AG08396 (cell line): ENCODE data around the gene SLC12A7.
"Not testable (repeated sequence)": the region's sequence is repeated elsewhere in the genome, so short reads cannot be mapped to it uniquely, and the experiment has no call there.

Source experiments
- DNase-seq: peaks from one replicate; pipeline ENCODE4 v3.0.0; 2012; ENCODE audit warnings: low spot score, mixed read lengths

The SLC12A7 gene

DNA sequence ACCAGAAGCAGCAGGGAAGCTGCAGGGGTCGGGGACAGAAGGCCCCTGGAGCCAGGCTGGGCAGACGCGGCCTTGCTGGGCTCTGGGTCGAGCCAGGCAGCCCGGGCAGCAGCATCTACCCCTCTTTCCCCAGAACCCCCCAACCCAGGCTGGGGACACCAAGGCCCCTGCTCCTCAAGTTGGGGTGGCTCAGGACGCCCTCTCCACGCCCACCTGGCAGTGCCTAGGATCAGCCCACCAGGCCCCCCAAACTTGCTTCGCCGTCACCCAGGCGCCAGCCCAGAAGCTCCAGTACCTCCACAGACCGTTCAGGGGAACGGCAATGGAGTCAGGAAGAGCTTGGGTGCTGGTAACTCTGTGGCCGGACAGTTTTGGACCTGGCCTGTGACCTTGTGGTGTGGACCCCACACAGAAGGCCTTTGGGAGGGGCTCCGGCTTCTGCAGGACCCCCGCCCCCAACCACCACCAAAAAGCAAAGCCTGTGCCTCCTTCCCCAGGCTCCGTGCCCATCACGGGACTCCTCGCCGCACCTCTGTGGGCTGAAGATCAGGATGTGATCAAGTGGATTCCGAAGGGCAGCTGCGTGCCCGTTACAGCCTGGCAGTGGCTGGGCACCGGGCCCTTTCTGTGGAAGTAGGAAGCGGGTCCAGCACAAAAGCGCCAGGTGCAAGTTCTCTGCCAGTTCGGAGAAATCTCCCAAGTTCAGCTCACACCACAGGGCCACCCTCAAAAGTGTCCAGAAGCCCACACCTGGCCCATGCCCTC lies 2.1 kb downstream of the SLC12A7 start:
- DNase-seq, result no peak

DNA sequence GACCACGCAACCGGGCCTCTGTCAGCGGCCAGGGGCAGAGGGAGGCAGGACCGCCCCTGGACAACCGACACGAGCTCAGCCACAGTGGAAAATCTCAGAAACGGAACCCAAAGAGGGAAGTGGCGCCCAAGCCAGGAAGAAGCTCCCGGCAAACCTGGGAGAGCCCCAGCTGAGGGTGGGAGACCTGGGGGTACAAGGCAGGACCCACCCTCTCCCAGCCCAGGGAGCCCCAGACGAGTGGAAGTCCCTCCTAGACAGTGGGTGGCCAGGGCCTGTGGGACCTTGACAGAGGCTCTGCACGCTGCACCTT lies 3.0 kb downstream of the SLC12A7 start:
- DNase-seq, result no peak

DNA sequence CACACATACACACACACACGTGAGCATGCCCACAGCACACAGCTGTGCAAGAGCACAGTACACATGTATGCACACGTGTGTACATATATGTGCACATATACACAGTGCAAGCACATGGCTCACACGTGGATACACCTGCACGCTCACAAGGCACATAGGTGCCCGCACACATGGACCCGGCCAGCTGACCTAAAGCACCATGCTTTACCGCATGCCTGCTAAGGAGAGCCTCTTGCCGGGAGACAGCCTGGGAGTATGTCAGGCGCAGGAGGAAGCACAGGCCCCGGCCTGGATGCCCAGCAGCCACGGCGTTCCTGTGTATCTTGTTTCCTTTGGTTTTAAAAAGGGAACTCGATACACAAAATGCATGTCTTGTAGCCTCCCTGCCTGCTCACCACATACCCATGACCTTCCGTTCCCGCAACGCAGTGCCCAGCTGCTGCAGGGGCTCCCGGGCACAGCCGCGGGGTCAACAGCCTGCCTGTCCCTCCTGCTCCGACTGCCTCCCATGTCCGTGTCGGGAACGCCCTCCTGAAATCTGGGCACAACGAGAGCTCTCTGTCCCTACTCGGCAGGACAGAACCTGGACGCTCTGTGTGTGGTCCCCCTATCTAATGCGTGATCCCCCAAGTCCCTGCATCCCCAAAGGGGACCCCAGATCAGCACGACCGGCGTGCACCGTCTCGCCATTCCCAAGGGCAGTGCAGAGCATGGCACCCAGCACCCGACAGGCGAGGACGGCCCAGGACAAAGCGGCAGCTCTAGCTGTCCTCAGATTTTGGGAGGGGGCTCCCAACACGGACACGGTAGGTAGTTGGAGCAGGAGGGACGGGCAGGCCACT lies 3.6 kb downstream of the SLC12A7 start:
- DNase-seq, result no peak

DNA sequence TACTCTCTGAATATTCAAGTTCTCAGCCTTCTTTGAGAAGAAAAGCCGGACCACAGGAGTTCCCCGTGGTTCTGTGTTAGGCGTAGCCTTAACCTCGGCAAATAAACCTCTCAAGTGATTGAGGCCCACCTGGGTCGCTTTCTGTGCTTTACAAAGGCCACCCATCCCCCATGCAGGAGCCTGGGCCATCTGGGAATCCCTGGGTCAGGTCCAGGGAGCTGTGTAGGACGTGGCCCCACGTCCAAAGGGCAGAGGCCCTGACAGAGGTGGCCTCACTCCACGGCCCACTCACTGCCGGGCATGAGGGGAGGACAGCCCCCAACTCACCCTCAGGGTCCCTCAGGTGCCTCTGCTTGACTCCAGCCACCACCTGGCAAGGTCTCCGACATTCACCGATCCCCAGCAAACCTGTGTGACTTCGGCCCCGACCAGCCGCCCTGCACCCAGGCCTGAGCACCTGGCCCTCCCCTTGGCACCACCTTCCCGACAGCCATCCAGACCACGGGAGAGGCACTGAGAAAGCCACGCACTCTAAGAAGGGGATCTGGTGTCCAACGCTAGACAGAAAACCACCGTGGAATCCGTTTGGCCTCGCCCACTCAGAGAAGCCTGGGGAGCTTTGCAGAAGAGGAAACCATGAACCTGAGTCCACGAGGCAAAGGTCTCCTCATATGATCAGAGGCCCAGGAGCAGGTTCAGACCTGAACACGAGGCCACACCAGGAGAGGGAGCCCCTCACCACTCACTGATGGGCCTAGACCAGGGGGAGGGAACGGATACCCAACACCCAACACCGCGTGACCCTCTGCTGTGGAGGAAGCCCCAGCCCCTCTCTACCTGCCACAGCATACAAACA lies 4.5 kb downstream of the SLC12A7 start:
- DNase-seq, result no peak

DNA sequence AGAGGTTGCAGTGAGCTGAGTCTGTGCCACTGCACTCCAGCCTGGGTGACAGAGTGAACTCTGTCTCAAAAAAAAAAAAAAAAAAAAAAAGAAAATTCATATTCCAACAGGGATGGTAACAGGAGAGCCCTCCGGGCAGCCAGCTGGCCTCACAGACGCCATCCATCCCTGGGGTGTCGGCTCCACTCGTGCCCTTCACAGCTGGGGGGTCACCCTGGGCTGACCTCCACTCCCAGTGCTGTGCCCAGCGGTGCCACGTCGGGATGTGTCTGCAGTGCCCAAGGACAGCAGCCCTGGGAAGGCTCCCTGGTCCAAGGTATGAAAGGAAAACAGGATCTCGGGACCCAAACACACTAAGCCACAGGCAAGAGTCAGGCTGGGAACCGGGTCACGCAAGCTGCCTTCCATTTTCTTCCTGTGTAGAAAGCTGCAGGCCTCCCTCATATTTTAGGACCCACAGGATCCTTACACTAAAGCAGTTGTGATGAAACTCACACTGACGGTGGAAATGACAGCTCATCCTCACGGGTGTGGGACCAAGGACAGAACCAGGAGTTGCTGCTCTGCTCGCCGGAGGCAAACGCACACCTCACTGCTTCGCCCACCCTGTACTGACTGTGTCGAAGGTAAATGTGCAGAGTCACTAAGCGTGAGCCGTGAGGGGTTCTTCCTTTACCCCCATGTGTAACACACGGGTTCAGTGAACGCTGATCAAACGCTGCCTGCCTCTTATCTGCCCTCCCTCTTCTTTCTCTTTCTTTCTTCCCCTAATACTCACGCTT lies 5.3 kb downstream of the SLC12A7 start:
- DNase-seq, result no peak

DNA sequence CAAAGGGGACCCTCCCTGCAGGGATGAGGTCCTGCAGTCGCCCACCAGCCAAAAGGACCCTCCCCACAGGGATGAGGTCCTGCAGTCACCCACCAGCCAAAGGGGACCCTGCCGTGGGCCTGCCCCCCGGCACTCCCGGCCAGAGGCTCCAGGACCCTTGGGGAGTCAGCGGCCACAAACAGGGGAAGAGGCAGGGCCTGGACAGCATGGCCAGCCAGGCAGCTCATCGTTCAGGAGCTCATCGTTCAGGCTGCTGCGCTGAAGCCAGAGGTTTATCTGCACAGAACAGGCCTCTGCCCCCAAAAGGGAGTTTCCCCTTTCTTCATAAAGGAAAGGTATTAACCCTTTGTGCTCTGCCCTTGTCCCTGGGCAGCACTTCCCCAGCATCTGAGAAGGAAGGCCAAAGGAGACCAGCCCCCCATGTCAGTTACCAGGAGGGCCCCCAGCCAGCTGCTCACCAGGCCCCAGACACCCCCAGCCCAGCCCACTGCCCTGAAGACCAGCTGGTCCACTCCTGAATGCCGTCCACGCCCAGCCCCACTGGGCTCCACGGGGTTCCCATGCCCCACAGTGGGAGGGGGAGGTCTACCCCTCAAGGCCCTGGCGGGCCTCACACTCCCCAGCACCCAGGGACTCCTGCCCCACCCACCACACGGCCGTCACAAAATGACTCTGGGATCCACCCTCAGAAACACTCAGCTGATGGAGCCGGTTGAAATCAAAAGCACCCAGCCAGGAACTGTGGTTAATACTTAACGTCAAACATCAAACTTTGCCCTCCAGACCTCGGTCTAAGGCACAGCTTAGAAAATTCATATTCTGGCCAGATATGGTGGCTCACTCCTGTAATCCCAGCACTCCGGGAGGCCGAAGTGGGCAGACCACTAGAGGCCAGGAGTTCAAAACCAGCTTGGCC lies 6.3 kb downstream of the SLC12A7 start:
- DNase-seq, result no peak

DNA sequence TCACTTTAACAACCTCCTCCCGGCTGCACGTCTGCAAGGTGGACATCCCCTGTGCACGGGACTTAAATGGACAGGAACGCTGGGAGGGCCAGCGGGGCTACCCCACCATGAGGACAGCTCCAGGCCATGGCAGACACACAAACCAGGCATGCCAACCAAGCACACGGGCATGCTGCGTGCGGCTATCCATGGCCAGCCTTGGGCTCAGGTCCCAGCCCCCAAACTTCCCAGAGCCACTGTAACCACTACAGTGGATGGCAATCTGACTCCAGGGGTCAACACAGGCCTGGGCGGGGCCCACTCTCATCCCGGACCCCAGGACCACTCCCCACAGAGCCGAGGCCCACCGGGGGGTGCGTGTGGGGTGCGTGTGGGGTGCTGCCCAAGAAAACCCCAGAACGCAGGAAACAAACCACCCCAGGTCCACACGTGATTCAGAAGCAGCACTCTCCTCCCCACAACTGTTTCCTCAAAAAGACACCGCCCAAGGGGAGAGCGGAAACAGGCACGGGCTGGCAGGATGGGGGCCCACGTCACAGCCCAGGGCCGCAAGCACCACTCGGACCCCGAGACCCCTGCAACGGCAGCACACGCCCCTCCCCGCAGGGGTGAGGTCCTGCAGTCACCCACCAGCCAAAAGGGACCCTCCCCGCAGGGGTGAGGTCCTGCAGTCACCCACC lies 7.4 kb downstream of the SLC12A7 start:
- DNase-seq, result no peak

DNA sequence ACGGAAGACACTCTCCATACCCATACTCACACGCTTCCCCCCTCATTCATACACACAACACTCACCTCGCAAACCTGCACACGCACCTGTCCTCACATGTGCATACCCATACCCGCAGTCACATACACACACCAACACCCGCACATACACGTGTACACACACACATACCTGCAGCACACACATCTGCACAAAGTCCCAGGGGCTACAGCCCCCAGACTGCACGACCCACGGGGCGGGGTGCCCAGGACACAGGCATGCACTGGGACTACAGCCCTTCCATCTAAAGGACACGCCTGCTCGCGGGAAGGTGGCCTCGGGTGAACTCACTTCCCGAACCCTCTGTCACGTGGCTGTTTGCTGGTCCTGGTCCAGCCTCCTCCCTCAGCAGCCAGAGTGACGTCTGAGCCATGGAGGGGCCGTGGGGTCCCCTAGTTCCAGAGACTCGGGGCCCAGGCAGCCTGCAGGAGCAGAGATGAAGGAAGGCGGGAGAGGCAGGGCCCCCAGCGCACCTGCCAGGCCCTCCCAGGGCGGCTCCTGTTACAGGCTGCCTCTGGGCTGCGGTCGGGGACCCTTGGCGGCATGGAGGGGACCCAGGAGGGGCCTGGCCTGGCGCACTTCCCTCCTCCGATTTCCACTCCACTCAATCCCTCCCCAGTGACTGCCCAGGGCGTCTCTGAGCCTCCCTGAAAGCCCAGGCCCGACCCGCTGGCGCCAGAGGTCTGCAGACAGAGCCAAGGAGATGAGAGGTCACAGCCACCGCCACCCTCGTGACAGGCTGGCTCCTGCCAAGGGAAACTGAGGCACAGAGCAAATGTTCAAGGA lies 8.1 kb downstream of the SLC12A7 start:
- peak; percentile 65 for DNase-seq

DNA sequence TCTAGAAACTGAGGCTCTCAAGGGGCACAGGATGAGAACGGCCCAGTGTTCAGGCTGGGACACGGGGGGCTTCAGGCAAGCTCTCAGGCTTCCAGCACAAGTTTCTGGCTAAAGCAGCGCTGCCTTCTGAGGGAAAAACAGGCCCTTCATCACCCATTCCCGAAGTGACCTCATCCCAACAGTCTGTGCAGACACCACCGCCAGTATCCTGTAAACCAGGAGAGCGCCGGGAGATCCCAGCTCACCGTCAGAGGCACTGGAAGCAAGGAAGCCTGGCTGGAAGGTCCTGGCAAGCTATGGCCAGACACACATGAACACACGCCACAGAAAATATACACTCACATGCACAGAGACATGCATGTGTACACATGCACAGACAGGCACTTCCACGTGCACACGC lies 8.8 kb downstream of the SLC12A7 start:
- peak; percentile 60 for DNase-seq

DNA sequence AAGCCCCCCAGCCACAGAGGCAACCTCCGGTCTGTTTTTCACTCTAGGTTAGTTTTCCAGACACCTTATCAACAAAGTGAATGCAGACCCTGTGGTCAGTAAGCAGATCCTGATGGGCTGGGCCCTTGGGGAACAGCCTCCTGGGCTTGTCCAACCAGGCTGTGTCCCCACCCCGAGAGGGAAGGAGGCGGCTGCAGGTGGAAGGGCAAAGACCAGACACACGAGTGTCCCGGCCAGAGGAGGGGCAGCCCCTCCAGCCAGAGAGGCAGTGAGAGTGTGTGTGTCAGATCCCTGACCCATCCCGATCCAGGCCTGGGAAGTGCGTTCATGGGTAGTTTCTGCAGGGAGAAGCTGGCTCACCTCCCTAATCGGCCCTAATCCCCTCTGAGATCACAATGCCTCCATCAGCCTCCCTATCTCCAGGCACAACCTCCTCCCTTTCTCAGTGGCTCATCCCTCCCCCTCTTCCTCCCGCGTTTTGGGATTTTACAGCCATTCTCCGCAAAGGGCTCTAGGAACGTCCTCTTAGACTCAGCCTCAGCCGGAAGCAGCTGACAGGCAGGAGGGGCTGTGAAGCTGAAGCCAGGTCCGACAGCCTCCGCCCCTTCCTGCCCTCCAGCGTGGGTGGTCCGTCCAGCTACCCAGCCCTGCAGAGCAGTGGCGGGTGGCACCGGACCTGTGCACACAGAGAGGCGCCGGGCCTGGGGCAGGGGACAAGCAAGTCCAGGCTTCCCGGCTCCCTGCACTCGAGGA lies 9.7 kb downstream of the SLC12A7 start:
- no peak for DNase-seq

DNA sequence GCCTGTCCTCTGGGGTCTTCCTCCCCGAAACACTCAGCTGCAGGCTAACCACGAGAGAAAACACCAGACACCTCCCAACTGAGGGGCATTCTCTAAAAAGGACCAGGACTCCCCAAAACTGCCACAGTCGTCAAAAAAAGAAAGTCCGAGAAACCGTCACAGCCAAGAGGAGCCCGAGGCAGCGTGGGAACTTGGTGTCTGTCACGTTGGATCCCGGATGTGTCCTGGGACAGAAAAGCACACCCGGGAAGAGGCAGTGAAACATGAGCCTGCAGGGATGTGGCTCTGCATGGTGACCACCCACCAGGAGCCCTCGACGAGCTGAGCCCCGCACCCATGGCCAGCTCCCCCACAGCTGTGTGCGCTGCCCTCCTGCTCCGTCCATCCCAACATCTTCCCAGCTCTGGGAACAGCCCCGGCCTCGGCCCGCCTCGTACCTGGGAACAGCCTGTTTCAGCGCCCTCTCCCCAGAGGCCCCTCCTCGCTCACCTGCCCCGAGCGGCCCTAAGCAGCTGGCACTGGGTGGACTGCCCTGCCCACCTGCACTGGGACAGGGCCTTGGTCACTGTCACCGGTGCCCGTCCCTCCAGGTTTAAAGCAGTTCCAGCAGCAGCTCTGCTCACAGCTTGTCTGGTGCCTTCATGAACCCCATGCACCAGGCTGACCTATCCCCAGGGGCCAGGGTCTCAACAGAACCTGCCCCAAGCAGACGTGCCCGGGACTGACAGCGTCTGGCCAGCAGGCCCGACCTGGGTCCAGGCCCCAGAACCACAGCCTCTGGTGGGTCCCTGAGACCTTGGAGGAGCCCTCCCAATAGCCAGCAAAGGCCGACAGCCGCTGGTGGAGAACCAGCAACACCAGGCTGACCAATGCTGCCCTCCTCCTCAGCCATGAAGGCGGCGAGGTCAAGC lies 10.9 kb downstream of the SLC12A7 start:
- DNase-seq, result no peak

DNA sequence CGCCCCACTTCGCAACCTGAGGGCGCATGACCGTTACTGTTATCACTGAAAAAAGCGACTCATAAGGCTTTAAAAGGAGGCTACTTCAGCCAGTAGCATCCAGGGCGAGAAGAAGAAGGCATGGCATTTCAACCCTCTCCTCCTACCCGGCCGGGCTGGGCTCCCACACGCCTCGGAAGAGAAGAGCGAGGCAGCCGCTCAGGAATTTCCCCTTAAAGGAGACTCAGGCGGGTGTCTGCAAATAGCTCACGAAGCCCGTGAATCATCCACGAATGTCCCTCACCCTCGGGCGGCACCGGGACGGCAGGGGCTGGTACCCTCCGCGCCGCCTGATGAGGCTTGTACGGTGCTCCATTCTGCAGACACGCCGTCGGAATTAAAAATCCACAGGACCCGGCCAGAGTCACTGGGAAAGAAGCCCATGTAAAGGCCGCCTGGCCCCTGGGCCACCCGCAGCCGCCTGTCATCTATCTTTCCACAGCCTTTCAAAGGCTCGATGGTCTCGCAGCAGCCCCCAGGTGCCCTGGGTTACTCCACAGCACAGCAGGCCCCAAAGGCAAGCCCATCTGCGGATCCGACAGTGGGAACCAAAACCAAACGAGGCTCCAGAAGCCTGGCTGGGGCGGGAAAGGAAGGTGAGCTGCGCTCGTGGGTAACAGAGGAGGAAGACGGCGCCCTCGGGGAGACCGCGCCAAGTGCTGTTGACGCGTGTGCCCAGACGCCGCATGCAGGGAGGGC lies 11.8 kb downstream of the SLC12A7 start:
- peak; percentile 51 for DNase-seq

DNA sequence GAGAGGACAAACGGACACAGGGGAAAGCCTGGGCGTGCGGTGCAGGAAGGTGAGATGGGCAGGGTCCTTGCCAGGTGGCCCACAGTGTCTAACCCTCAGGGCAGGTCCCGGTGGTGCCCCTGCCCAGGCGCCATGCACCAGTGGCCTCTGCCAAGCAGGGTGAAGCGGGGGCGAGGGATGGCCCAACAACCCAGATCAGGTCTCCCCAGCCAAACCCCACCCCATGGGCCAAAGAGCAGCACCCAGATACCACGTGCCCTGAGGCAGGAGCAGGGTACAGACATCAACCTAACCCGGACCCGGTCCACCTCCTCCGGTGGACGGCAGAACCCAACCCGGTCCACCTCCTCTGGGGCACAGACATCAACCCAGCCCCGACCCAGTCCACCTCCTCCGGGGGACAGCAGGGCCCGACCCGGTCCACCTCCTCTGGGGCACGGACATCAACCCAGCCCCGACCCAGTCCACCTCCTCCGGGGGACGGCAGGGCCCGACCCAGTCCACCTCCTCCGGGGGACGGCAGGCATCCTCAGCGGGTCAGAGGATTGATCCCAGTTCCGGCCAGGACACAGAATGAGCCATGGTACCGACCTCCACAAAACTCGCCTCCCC lies 12.8 kb downstream of the SLC12A7 start:
- no peak for DNase-seq

DNA sequence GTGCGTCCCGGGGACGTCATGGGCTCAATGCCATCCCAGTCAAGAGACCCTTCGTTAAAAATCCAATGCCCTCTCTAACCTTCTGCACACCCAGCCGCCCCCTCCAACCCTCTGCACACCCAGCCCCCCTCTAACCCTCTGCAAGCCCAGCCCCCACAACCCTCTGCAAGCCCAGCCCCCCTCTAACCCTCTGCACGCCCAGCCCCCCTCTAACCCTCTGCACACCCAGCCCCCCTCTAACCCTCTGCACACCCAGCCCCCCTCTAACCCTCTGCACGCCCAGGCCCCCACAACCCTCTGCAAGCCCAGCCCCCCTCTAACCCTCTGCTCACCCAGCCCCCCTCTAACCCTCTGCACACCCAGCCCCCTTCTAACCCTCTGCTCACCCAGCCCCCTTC lies 13.9 kb downstream of the SLC12A7 start:
- DNase-seq, result not testable (repeated sequence)

DNA sequence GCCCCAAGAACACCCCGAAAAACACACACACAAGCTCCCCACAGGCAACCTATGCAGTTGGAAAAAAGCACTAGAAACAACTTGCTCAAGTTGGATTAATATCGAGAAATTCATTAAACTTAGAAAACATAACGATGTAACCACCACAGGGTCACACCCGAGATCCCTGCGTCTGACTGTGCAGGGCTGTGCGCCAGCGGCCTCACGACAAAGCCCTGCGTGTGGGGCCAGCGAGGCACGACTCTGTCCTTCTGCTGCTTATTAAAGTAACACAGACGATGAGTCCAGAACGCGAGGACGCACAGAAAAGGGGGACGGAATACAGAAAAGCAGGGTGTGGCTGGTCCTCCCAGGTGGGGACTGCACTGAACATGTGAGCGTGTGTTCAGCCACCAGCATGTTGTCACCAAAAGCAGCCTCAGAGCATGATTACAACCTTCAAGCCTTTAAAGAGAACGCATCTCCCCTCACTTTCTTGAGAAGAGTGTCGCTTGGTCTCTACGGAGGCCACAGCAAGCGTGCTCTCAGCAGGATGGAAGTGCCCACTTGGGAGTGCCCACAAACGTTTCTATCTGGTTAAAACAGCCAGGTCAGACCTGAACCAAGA lies 14.4 kb downstream of the SLC12A7 start:
- no peak for DNase-seq

DNA sequence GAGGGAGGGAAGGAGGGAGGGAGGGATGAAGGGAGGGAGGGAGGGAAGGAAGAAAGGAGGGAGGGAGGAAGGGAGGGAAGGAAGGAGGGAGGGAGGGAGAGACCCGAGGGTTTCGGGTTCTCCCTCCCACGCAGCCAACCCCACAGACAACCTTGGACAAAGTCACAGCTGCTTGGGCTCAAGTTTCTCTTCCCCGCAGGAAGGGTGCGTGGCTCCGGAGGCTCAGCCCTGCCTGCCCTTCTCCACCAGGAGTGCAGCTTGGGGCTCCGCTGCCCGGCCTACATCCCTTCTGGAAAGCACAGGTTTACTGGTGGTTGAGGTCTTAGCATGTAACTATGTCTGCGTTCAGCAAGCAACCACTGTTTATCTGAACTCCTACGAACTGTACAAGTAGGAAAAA lies 15.0 kb downstream of the SLC12A7 start:
- no peak for DNase-seq
